ENCODE data around the gene SARM1. TPM values are rescaled to one million over a fixed set of nuclear protein-coding genes. Genes with fewer than 3 reads are reported as not detected.
A peak's percentile ranks its signal among the peaks of the same experiment; 100 is the strongest.

The SARM1 gene
- total and polyA plus RNA-seq, 9 of the 15 experiments (the other 6 are each of a cell fraction or from before 2014, with no cell fraction given): 0.04 to 0.55 (median 0.11) TPM; not detected in 2

GRCh38 chr17:28357061-28357900 is 14.2 kb upstream of the SARM1 start, which contains the start of gene POLDIP2 (continued):
- TF ChIP-seq ZBTB40 (IDR thresholded peaks at IDR 0.05): peak; percentile 99
- no peak for TF ChIP-seq ZBTB40 (CRISPR knock-in tag; IDR thresholded peaks at IDR 0.05)
- peak; percentile 95 for TF ChIP-seq TAF1 (IDR thresholded peaks at IDR 0.05; ENCODE audit: control insufficient read depth, extremely low read depth, insufficient read depth, low read length, severe bottlenecking)
- no peak for TF ChIP-seq ZNF324 (CRISPR knock-in tag; IDR thresholded peaks at IDR 0.05)
- TF ChIP-seq CBFB (CRISPR knock-in tag; IDR thresholded peaks at IDR 0.05): no peak
- TF ChIP-seq ATF7 (IDR thresholded peaks at IDR 0.05): peak; percentile 76
- no peak for TF ChIP-seq E2F4 (CRISPR knock-in tag; IDR thresholded peaks at IDR 0.05; ENCODE audit: low read depth)
- no peak for TF ChIP-seq ARHGAP35 (IDR thresholded peaks at IDR 0.05; ENCODE audit: partially characterized antibody)
- no peak for TF ChIP-seq MIER1 (IDR thresholded peaks at IDR 0.05; ENCODE audit: low read depth)
- no peak for TF ChIP-seq ZNF347 (CRISPR knock-in tag; IDR thresholded peaks at IDR 0.05; ENCODE audit: low read depth)
- no peak for TF ChIP-seq SRF (CRISPR knock-in tag; IDR thresholded peaks at IDR 0.05)
- no peak for TF ChIP-seq CBFA2T3 (IDR thresholded peaks at IDR 0.05)
- TF ChIP-seq GATAD2B (IDR thresholded peaks at IDR 0.05; ENCODE audit: borderline replicate concordance): peak; percentile 63; the same call in 1 of the 2 replicates
- no peak for TF ChIP-seq IRF1 (CRISPR knock-in tag; IDR thresholded peaks at IDR 0.05; ENCODE audit: borderline replicate concordance)
- TF ChIP-seq MTF1 (CRISPR knock-in tag; IDR thresholded peaks at IDR 0.05; ENCODE audit: borderline replicate concordance): no peak

Data from K562 (cell line).